SJCRH30 (cell line): ENCODE measurements around the gene TPST2. TPM values are rescaled to one million over a fixed set of nuclear protein-coding genes. Genes with fewer than 3 reads are reported as not detected.

Experiments used
- DNase-seq, 2 experiments: peaks; one replicate each; pipeline ENCODE4 v3.0.0-alpha.2; 2015 to 2020
- H3K27ac ChIP-seq: fragments of 250-450 bp; sonication (Bioruptor Pico); 2 replicates; pipeline ENCODE4 v1.5.1; 2020; ENCODE audit warnings: mild to moderate bottlenecking, moderate library complexity
- H3K27me3 ChIP-seq: fragments of 250-450 bp; sonication (Bioruptor Pico); 2 replicates; pipeline ENCODE4 v1.5.1; 2020; ENCODE audit warnings: mild to moderate bottlenecking, moderate library complexity
- H3K36me3 ChIP-seq: fragments of 250-450 bp; sonication (Bioruptor Pico); 2 replicates; pipeline ENCODE4 v1.5.1; 2020; ENCODE audit warnings: mild to moderate bottlenecking, moderate library complexity
- H3K4me1 ChIP-seq: fragments of 250-450 bp; sonication (Bioruptor Pico); 2 replicates; pipeline ENCODE4 v1.5.1; 2020; ENCODE audit warnings: mild to moderate bottlenecking, moderate library complexity
- H3K4me3 ChIP-seq: fragments of 250-450 bp; sonication (Bioruptor Pico); 2 replicates; pipeline ENCODE4 v1.5.1; 2020; ENCODE audit warnings: mild to moderate bottlenecking, moderate library complexity
- H3K9me3 ChIP-seq: fragments of 250-450 bp; sonication (Bioruptor Pico); replicated peaks from 2 replicates; pipeline ENCODE4 v1.5.1; 2020; ENCODE audit warnings: mild to moderate bottlenecking, moderate library complexity
- total RNA-seq: library from RNA; depleted of rRNA; stranded (reverse); fragments of >200 nt; shearing (Covaris generic); gene quantifications from 2 replicates; pipeline ENCODE4 v1.2.3, GENCODE V29; 2014

The TPST2 gene
- total RNA-seq, 1 experiment from 2014 or later = 15.0 TPM

DNA sequence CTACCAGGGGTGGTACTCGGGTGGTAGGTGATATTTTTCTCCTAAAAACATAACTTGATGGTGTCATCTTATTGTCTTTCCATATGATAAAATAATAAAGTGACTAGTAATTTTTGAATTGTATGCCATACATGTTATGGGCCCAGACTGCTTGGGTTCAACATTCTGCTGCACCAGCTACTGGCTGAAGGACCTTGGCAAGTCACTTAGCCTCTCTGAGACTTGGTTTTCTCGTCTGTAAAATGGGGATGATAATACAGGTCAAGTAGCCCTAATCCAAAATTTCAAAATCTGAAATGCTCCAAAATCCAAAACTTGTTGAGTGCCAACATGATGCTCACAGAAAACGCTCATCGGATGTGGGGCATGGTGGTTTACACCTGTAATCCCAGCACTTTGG is 42.1 kb downstream of the TPST2 start:
- no peak for DNase-seq
- peaks cover 7% of the 10 kb centered on the region; the same call in 1 of the 2 replicates for H3K4me1 ChIP-seq
- no peaks in the 10 kb centered on the region for H3K27me3 ChIP-seq
- H3K9me3 ChIP-seq = no peaks in the 10 kb centered on the region
- H3K36me3 ChIP-seq = no peaks in the 10 kb centered on the region
- no peak overlapping the region for H3K4me3 ChIP-seq
- H3K27ac ChIP-seq = no peak overlapping the region

DNA sequence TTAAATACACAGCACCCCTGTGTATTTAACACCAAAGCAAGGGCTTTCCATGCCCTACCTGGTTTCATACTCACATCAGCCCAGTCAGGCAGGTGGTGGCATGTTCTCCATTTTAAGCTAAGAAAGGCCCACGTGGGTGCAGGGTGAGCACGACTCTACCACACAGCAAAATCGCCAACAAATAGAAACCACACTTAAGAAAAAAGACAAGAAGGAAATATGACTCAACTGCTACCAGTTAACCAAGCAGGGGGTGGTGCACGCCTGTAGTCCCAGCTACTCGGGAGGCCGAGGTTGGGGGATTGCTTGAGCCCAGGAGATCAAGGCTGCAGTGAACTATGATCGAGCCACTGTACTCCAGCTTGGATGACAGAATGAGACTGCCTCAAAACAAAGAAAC is 42.5 kb downstream of the TPST2 start:
- Histone ChIP-seq H3K27ac (no peak overlapping the region), H3K9me3 (no peaks in the 10 kb centered on the region), H3K27me3 (no peaks in the 10 kb centered on the region), H3K36me3 (no peaks in the 10 kb centered on the region), H3K4me1 (peaks cover 7% of the 10 kb centered on the region; the same call in 1 of the 2 replicates), H3K4me3 (no peak overlapping the region)
- no peak for DNase-seq

GRCh38 chr22:26546282-26546681 is 43.6 kb downstream of the TPST2 start:
- H3K9me3 ChIP-seq = no peaks in the 10 kb centered on the region
- no peak overlapping the region for H3K27ac ChIP-seq
- H3K4me1 ChIP-seq = peaks cover 7% of the 10 kb centered on the region; the same call in 1 of the 2 replicates
- H3K4me3 ChIP-seq = no peak overlapping the region
- H3K36me3 ChIP-seq = no peaks in the 10 kb centered on the region
- no peaks in the 10 kb centered on the region for H3K27me3 ChIP-seq
- no peak for DNase-seq

DNA sequence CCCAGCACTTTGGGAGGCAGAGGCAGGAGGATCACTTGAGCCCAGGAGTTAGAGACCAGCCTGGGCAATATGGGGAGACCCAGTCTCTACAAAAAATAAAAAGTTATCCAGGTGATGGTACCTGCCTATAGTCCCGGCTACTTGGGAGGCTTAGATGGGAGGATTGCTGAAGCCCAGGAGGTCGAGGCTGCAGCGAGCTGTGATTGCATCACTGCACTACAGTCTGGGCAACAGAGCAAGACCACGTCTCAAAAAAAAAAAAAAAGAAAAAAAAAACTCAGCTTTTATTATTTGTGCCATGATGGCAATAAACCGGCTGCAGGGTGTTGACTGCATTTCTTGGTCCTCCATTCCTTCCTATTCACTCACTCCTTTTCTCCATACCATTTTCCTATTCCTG is 44.1 kb downstream of the TPST2 start:
- Histone ChIP-seq H3K9me3 (no peaks in the 10 kb centered on the region), H3K4me3 (no peak overlapping the region), H3K36me3 (no peaks in the 10 kb centered on the region), H3K4me1 (peaks cover 4% of the 10 kb centered on the region; the same call in 1 of the 2 replicates), H3K27ac (no peak overlapping the region), H3K27me3 (no peaks in the 10 kb centered on the region)
- no peak for DNase-seq

- Histone ChIP-seq H3K27me3 (no peaks in the 10 kb centered on the region), H3K4me3 (no peak overlapping the region), H3K36me3 (no peaks in the 10 kb centered on the region), H3K4me1 (peaks cover 4% of the 10 kb centered on the region; the same call in 1 of the 2 replicates), H3K9me3 (no peaks in the 10 kb centered on the region), H3K27ac (no peak overlapping the region)
- DNase-seq = no peak
Observed at GRCh38 chr22:26545385-26545784, 44.5 kb downstream of the TPST2 start.

GRCh38 chr22:26544489-26544888 is 45.4 kb downstream of the TPST2 start:
- Histone ChIP-seq H3K4me3 (no peak overlapping the region), H3K27me3 (no peaks in the 10 kb centered on the region), H3K9me3 (no peaks in the 10 kb centered on the region), H3K4me1 (no peaks in the 10 kb centered on the region), H3K36me3 (no peaks in the 10 kb centered on the region), H3K27ac (no peak overlapping the region)
- no peak for DNase-seq

DNA sequence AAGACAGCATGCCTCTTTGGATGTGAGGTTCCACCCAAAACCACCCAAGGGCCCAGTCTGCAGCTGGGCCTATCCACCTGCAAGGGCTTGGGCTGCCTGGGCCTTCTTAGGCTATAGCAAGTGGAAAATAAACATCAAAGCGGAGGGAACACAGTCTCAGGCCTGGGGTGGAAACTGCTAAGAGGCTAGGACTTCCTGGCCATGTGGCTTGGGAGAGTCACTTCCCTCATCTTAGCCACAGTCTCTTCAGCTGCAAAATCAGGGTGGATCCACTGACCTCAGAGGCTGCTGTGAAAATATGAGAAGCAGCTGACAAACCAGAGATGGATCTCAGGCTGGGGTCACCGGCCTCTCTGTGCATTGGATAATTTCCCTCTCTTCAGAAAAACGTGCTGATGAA is 47.1 kb downstream of the TPST2 start:
- Histone ChIP-seq H3K27me3 (no peaks in the 10 kb centered on the region), H3K4me1 (no peaks in the 10 kb centered on the region), H3K4me3 (no peak overlapping the region), H3K27ac (no peak overlapping the region), H3K9me3 (no peaks in the 10 kb centered on the region), H3K36me3 (no peaks in the 10 kb centered on the region)
- DNase-seq = no peak

GRCh38 chr22:26541167-26541819 is 48.6 kb downstream of the TPST2 start:
- no peaks in the 10 kb centered on the region for H3K36me3 ChIP-seq
- H3K4me3 ChIP-seq = no peak overlapping the region
- H3K9me3 ChIP-seq = no peaks in the 10 kb centered on the region
- DNase-seq = no peak
- no peaks in the 10 kb centered on the region for H3K4me1 ChIP-seq
- no peak overlapping the region for H3K27ac ChIP-seq
- no peaks in the 10 kb centered on the region for H3K27me3 ChIP-seq

DNA sequence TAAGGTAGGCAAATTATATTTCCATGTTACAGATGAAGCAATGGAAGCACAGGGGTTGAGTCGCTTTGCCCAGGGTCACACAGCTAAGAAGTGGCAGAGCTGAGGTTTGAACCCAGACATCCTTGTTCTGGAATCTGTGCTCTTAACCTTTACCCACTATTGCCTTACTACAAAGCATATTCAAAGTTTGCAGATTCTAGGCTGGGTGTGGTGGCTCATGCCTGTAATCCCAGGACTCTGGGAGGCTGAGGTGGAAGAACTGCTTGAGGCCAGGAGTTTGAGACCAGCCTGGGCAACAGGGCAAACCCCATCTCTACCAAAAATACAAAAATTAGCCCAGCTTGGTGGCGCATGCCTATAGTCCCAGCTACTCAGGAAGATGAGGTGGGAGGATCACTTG is 49.8 kb downstream of the TPST2 start:
- no peak overlapping the region for H3K4me3 ChIP-seq
- no peaks in the 10 kb centered on the region for H3K4me1 ChIP-seq
- no peaks in the 10 kb centered on the region for H3K27me3 ChIP-seq
- H3K36me3 ChIP-seq = 0 out of 2 replicates have a peak, but pooled peaks cover 2% of the 10 kb centered on the region
- H3K27ac ChIP-seq = no peak overlapping the region
- no peak for DNase-seq
- no peaks in the 10 kb centered on the region for H3K9me3 ChIP-seq

- Histone ChIP-seq H3K27me3 (no peaks in the 10 kb centered on the region), H3K4me3 (no peak overlapping the region), H3K36me3 (0 out of 2 replicates have a peak, but pooled peaks cover 2% of the 10 kb centered on the region), H3K27ac (no peak overlapping the region), H3K4me1 (no peaks in the 10 kb centered on the region), H3K9me3 (no peaks in the 10 kb centered on the region)
- DNase-seq = no peak
Observed at GRCh38 chr22:26536762-26537134, 53.2 kb downstream of the TPST2 start.

- no peak for DNase-seq
- H3K36me3 ChIP-seq = 0 out of 2 replicates have a peak, but pooled peaks cover 2% of the 10 kb centered on the region
- no peaks in the 10 kb centered on the region for H3K27me3 ChIP-seq
- no peaks in the 10 kb centered on the region for H3K9me3 ChIP-seq
- H3K27ac ChIP-seq = no peak overlapping the region
- no peaks in the 10 kb centered on the region for H3K4me1 ChIP-seq
- no peak overlapping the region for H3K4me3 ChIP-seq
Observed at GRCh38 chr22:26536056-26536761, 53.7 kb downstream of the TPST2 start.

DNA sequence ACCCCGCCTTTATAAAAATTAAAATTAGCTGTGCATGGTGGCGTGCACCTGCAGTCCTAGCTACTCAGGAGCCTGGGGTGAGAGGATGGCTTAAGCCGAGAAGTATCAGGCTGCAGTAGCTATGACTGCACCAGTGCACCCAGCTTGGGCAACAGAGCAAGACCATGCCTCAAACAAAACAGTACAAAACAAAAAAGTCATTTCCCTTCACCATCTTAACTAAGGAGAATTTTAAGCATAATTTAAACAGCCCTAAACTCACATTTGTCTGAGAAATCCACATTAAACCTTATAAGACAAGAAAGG is 54.4 kb downstream of the TPST2 start:
- Histone ChIP-seq H3K9me3 (no peaks in the 10 kb centered on the region), H3K36me3 (0 out of 2 replicates have a peak, but pooled peaks cover 2% of the 10 kb centered on the region), H3K4me3 (no peak overlapping the region), H3K27ac (no peak overlapping the region), H3K27me3 (no peaks in the 10 kb centered on the region), H3K4me1 (no peaks in the 10 kb centered on the region)
- DNase-seq = no peak

GRCh38 chr22:26534874-26535602 is 54.9 kb downstream of the TPST2 start:
- H3K4me3 ChIP-seq = no peak overlapping the region
- H3K27me3 ChIP-seq = no peaks in the 10 kb centered on the region
- no peaks in the 10 kb centered on the region for H3K9me3 ChIP-seq
- H3K4me1 ChIP-seq = no peaks in the 10 kb centered on the region
- DNase-seq = no peak
- 0 out of 2 replicates have a peak, but pooled peaks cover 2% of the 10 kb centered on the region for H3K36me3 ChIP-seq
- H3K27ac ChIP-seq = no peak overlapping the region

- no peak for DNase-seq
- H3K27me3 ChIP-seq = no peaks in the 10 kb centered on the region
- H3K4me1 ChIP-seq = no peaks in the 10 kb centered on the region
- no peaks in the 10 kb centered on the region for H3K9me3 ChIP-seq
- H3K36me3 ChIP-seq = 0 out of 2 replicates have a peak, but pooled peaks cover 2% of the 10 kb centered on the region
- H3K27ac ChIP-seq = no peak overlapping the region
- H3K4me3 ChIP-seq = no peak overlapping the region
Observed at GRCh38 chr22:26534171-26534855, 55.6 kb downstream of the TPST2 start.

- Histone ChIP-seq H3K4me3 (no peak overlapping the region), H3K36me3 (no peaks in the 10 kb centered on the region), H3K27me3 (no peaks in the 10 kb centered on the region), H3K9me3 (no peaks in the 10 kb centered on the region), H3K4me1 (peaks cover 5% of the 10 kb centered on the region; the same call in 1 of the 2 replicates), H3K27ac (no peak overlapping the region)
- no peak for DNase-seq
Observed at GRCh38 chr22:26529345-26529744, 60.6 kb downstream of the TPST2 start.
